Measurements from ENCODE around the gene COL5A3. TPM values are rescaled to one million over a fixed set of nuclear protein-coding genes. Genes with fewer than 3 reads are reported as not detected.

The COL5A3 gene
- total and polyA plus RNA-seq, 7 donors: 0.46 to 19.9 (median 7.3) TPM

- H3K27me3 ChIP-seq: peaks cover 19 to 87% (median 46%) of the 10 kb centered on the region in 3 donors
- H3K27ac ChIP-seq: peak overlapping the region in 2 of 4 donors; percentile 29 to 72
- H3K9me3 ChIP-seq: no peaks in the 10 kb centered on the region
- H3K4me3 ChIP-seq: no peak overlapping the region
- H3K4me1 ChIP-seq: peaks cover 0 to 28% (median 9%) of the 10 kb centered on the region in 4 donors
- H3K36me3 ChIP-seq: no peaks in the 10 kb centered on the region
- DNase-seq: no peak
- 66 to 79% methylated on average over 9 of the region's 9 CpGs for WGBS, 2 donors
- intact Hi-C loops (cut with DNase I): no loop called here
- TF ChIP-seq, protein P1, sequence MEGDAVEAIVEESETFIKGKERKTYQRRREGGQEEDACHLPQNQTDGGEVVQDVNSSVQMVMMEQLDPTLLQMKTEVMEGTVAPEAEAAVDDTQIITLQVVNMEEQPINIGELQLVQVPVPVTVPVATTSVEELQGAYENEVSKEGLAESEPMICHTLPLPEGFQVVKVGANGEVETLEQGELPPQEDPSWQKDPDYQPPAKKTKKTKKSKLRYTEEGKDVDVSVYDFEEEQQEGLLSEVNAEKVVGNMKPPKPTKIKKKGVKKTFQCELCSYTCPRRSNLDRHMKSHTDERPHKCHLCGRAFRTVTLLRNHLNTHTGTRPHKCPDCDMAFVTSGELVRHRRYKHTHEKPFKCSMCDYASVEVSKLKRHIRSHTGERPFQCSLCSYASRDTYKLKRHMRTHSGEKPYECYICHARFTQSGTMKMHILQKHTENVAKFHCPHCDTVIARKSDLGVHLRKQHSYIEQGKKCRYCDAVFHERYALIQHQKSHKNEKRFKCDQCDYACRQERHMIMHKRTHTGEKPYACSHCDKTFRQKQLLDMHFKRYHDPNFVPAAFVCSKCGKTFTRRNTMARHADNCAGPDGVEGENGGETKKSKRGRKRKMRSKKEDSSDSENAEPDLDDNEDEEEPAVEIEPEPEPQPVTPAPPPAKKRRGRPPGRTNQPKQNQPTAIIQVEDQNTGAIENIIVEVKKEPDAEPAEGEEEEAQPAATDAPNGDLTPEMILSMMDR (IDR thresholded peaks at IDR 0.05): no peak
- no peak for TF ChIP-seq POLR2AphosphoS5 (IDR thresholded peaks at IDR 0.05)
- no peak for TF ChIP-seq POLR2A (IDR thresholded peaks at IDR 0.05)
- no peak for TF ChIP-seq EP300 (IDR thresholded peaks at IDR 0.05)
These were observed 635 bp upstream of the COL5A3 start for GRCh38 chr19:10010939-10011338.

DNA sequence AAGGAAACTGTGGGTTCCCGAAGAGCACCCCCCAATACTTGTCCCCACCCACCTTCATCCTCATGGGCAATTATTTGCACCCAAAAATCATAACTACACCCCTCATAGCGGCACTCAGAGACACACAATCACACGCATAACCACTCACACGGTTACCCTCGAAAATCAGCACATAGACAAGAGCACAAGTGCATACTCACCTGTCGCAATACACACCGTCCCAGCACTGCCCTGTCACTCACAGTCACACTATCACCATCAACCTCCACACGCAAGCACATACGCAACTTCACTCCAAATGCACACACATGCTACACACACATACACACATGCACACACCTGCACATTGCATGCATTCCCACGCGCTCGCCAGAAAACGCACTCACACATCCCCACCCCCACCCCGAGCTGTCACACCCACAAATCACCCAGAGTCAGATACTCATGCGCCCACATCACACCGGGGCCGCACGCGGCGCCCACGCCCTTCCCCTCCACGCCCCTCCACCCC, 535 bp downstream of the COL5A3 start:
- Histone ChIP-seq H3K27ac (peak overlapping the region; percentile 56 to 75 (median 72)), H3K4me1 (peaks cover 0 to 28% (median 9%) of the 10 kb centered on the region in 4 donors), H3K36me3 (no peaks in the 10 kb centered on the region), H3K27me3 (peaks cover 19 to 86% (median 46%) of the 10 kb centered on the region in 3 donors), H3K4me3 (peak overlapping the region; percentile 26 to 52 (median 46)), H3K9me3 (no peaks in the 10 kb centered on the region)
- intact Hi-C loops (cut with DNase I): no loop called here
- TF ChIP-seq POLR2A (IDR thresholded peaks at IDR 0.05) (no peak), EP300 (IDR thresholded peaks at IDR 0.05) (no peak), POLR2AphosphoS5 (IDR thresholded peaks at IDR 0.05) (no peak)
- TF ChIP-seq, protein P1 (IDR thresholded peaks at IDR 0.05): no peak
- no peak for DNase-seq
- 3 to 12% methylated on average over 22 of the region's 22 CpGs for WGBS, 2 donors

DNA sequence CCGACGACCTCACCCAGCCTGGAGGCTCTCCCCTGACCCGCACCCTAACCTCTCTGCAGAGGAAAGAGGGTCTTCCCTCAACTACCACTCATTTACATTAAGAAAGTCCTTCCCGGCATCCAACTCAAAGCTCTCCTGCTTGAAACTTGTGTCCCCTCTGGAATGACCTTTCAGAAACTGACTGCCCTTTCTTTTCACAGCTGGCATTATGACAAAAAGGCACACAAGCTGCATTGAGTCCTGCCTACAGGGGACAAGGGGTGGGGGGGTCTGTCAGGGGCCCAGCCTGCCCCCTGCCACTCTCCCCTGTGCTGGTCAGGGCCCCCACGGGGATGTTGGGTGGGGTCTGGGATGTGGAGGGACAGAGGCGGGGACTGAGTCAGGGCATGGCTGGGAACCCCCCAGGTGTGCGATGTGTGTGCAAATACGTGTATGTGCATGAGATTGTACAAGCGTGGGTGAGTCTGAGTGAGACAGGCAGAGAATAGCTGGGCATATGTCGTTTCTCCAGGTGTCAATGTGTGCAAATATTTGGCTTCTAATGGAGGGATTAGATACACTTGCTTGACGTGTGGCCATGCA, 2.0 kb downstream of the COL5A3 start:
- H3K27ac ChIP-seq: peak overlapping the region; percentile 56 to 75 (median 72)
- no peaks in the 10 kb centered on the region for H3K36me3 ChIP-seq
- no peak for DNase-seq
- 35 to 44% methylated on average over 11 of the region's 11 CpGs for WGBS, 2 donors
- H3K27me3 ChIP-seq: peaks cover 19 to 83% (median 40%) of the 10 kb centered on the region in 3 donors
- TF ChIP-seq POLR2AphosphoS5 (IDR thresholded peaks at IDR 0.05) (no peak), POLR2A (IDR thresholded peaks at IDR 0.05) (no peak), EP300 (IDR thresholded peaks at IDR 0.05) (no peak)
- TF ChIP-seq, protein P1 (IDR thresholded peaks at IDR 0.05): no peak
- H3K4me1 ChIP-seq: peaks cover 0 to 28% (median 9%) of the 10 kb centered on the region in 4 donors
- H3K9me3 ChIP-seq: no peaks in the 10 kb centered on the region
- intact Hi-C loops (cut with DNase I): no loop called here
- H3K4me3 ChIP-seq: no peak overlapping the region

DNA sequence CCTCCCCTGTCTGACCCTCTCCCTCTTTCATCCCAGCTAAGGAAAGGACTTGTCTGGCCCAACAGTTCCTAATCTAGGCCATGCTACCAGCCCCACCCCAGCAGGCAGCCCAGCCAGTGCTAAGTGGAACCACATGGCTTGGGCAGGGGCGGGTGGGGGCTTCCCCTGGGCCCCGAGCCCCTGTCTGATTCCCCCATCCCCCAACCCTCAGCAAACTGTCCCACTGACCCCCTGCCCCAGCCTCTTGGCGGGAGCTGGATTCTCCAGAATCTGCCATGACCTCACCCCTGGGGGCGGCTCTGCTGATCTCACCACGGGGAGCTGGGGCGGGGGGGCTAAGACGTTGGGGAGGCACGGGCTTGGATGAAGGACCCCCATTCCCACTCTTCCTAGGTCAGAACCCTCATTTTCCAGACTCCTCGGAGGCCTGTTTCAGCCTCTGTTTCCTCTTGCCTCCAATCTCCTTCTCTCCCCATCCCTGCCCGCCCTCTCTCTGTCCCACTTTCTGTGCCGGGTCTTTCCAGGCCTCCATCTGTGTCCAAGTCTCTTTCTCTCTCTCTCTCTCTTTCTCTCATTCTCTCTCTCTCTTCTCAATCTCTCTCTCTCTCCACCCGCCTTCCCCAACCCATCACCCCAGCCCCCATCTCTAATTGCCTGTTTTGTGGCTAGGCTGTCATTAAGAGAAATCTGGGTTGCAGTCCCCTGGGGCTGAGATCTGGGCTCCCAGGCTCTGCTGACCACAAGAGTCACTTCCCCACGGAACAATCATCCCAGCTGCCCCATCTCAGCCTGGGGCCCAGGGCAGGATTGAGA, 2.7 kb downstream of the COL5A3 start:
- no peak for TF ChIP-seq POLR2AphosphoS5 (IDR thresholded peaks at IDR 0.05)
- TF ChIP-seq, protein P1 (IDR thresholded peaks at IDR 0.05): no peak
- no peaks in the 10 kb centered on the region for H3K36me3 ChIP-seq
- H3K9me3 ChIP-seq: no peaks in the 10 kb centered on the region
- intact Hi-C loops (cut with DNase I): no loop called here
- peaks cover 0 to 28% (median 9%) of the 10 kb centered on the region in 4 donors for H3K4me1 ChIP-seq
- no peak overlapping the region for H3K4me3 ChIP-seq
- peak; percentile 83 for DNase-seq
- peaks cover 17 to 76% (median 40%) of the 10 kb centered on the region in 3 donors for H3K27me3 ChIP-seq
- H3K27ac ChIP-seq: peak overlapping the region; percentile 56 to 75 (median 72)
- 40 to 41% methylated on average over 13 of the region's 13 CpGs for WGBS, 2 donors

Data from sigmoid colon (tissue), 7 donors.